Upper lobe of right lung (tissue), 1 donor: ENCODE data around the gene PSKH1. TPM values are rescaled to one million over a fixed set of nuclear protein-coding genes. Genes with fewer than 3 reads are reported as not detected.
"Not testable (repeated sequence)": the region's sequence is repeated elsewhere in the genome, so short reads cannot be mapped to it uniquely, and the experiment has no call there.

Experiments
- ATAC-seq: fragments of 200-7000 bp; cut with Tn5 transposase; one replicate; pipeline ENCODE4 v1.9.1; 2020; ENCODE audit warnings: mild to moderate bottlenecking, moderate library complexity
- DNase-seq: peaks from one replicate; pipeline ENCODE4 v3.0.0-alpha.2; 2020
- H3K27ac ChIP-seq: fragments of 200-600 bp; one replicate; pipeline ENCODE4 v1.8.0; 2022
- H3K27me3 ChIP-seq: fragments of 200-600 bp; one replicate; pipeline ENCODE4 v1.8.0; 2022; ENCODE audit warnings: mild to moderate bottlenecking
- H3K36me3 ChIP-seq: fragments of 200-600 bp; one replicate; pipeline ENCODE4 v1.8.0; 2022
- H3K4me1 ChIP-seq: fragments of 200-600 bp; one replicate; pipeline ENCODE4 v1.8.0; 2022
- H3K4me3 ChIP-seq: fragments of 200-600 bp; one replicate; pipeline ENCODE4 v1.8.0; 2022; ENCODE audit warnings: mild to moderate bottlenecking
- H3K9me3 ChIP-seq: fragments of 200-600 bp; one replicate; pipeline ENCODE4 v1.8.0; 2022
- CTCF ChIP-seq: fragments of 200-600 bp; IDR thresholded peaks from one replicate; pipeline ENCODE4 v1.8.0; 2022; ENCODE audit warnings: antibody characterized with exemption
- intact Hi-C: fragments of 100-400 bp; cut with DNase I; formaldehyde crosslinking; loops from one replicate; pipeline ENCODE4 v1.11.0; 2022
- total RNA-seq: library from RNA; stranded (reverse); fragmentation: NEBNext Ultra II Directional; extraction: Animal tissue kit (Norgen Biotek cat#: 25700); gene quantifications from one replicate; pipeline ENCODE4 v1.2.1, GENCODE V29; 2021
- donor health status: DM: no; HTN: yes; CAD: no; lungs with severe emphysema.

Gene PSKH1
- total RNA-seq, 1 donor from 2014 or later: 29.7 TPM

GRCh38 chr16:67907397-67908180 is 14.5 kb downstream of the PSKH1 start:
- TF ChIP-seq CTCF: no peak
- intact Hi-C loops: no loop called here
- Histone ChIP-seq H3K27ac (no peak overlapping the region), H3K27me3 (no peaks in the 10 kb centered on the region), H3K36me3 (peaks cover 39% of the 10 kb centered on the region), H3K4me3 (no peak overlapping the region), H3K9me3 (no peaks in the 10 kb centered on the region), H3K4me1 (no peaks in the 10 kb centered on the region)
- DNase-seq: no peak
- ATAC-seq: no peak

GRCh38 chr16:67909056-67909742 is 16.1 kb downstream of the PSKH1 start:
- TF ChIP-seq CTCF: no peak
- intact Hi-C loops: no loop called here
- DNase-seq: no peak
- no peaks in the 10 kb centered on the region for H3K27me3 ChIP-seq
- peaks cover 30% of the 10 kb centered on the region for H3K36me3 ChIP-seq
- H3K4me1 ChIP-seq: no peaks in the 10 kb centered on the region
- H3K4me3 ChIP-seq: no peak overlapping the region
- no peaks in the 10 kb centered on the region for H3K9me3 ChIP-seq
- ATAC-seq: peak; percentile 20
- H3K27ac ChIP-seq: no peak overlapping the region

- intact Hi-C loops: no loop called here
These were observed 17.1 kb downstream of the PSKH1 start for GRCh38 chr16:67910158-67910557.

GRCh38 chr16:67914758-67915495 is 21.9 kb downstream of the PSKH1 start:
- no peak for DNase-seq
- no peak overlapping the region for H3K27ac ChIP-seq
- no peaks in the 10 kb centered on the region for H3K9me3 ChIP-seq
- intact Hi-C loops: no loop called here
- H3K27me3 ChIP-seq: no peaks in the 10 kb centered on the region
- H3K36me3 ChIP-seq: peaks cover 17% of the 10 kb centered on the region
- no peak for ATAC-seq
- H3K4me1 ChIP-seq: peaks cover 25% of the 10 kb centered on the region
- no peak for TF ChIP-seq CTCF
- H3K4me3 ChIP-seq: no peak overlapping the region

More at GRCh38 chr16:67910158-67910557, 17.1 kb downstream of the PSKH1 start:
- TF ChIP-seq CTCF: no peak
- ATAC-seq (no peak), DNase-seq (no peak)
- Histone ChIP-seq H3K27me3 (no peaks in the 10 kb centered on the region), H3K4me1 (no peaks in the 10 kb centered on the region), H3K9me3 (no peaks in the 10 kb centered on the region), H3K27ac (no peak overlapping the region), H3K4me3 (no peak overlapping the region), H3K36me3 (peaks cover 30% of the 10 kb centered on the region)

GRCh38 chr16:67915496-67915769 is 22.4 kb downstream of the PSKH1 start:
- Histone ChIP-seq H3K36me3 (peaks cover 12% of the 10 kb centered on the region), H3K4me1 (peaks cover 25% of the 10 kb centered on the region)
- H3K27me3 ChIP-seq, H3K9me3 ChIP-seq, H3K4me3 ChIP-seq, intact Hi-C loops, DNase-seq, H3K27ac ChIP-seq, ATAC-seq: not testable (repeated sequence)
